Posterior cingulate gyrus (tissue), 11 donors: ENCODE data around the gene CORO2B.
"Not testable (repeated sequence)": the region's sequence is repeated elsewhere in the genome, so short reads cannot be mapped to it uniquely, and the experiment has no call there.

Experiments used
- DNase-seq, 10 donors: peaks; one replicate each; pipeline versions ENCODE4 v3.0.0 to v3.0.0-alpha.2; 2020 to 2021; ENCODE audit warnings: mixed read lengths in 3 of 10
- intact Hi-C: fragments of 100-400 bp; cut with DNase I; formaldehyde crosslinking; loops from one replicate; pipeline ENCODE4 v1.15.1; 2023

The CORO2B gene

GRCh38 chr15:68602459-68603215, 23.8 kb downstream of the CORO2B start:
- DNase-seq: peak in 2 of 10 donors; percentile 12 to 33
- intact Hi-C loops: no loop called here

GRCh38 chr15:68603216-68603595, 24.4 kb downstream of the CORO2B start:
- intact Hi-C loops: no loop called here
- DNase-seq: peak in 1 of 10 donors; percentile 7

GRCh38 chr15:68603951-68604350, 25.2 kb downstream of the CORO2B start:
- peak in 1 of 10 donors; percentile 75 for DNase-seq
- intact Hi-C loops: no loop called here

DNA sequence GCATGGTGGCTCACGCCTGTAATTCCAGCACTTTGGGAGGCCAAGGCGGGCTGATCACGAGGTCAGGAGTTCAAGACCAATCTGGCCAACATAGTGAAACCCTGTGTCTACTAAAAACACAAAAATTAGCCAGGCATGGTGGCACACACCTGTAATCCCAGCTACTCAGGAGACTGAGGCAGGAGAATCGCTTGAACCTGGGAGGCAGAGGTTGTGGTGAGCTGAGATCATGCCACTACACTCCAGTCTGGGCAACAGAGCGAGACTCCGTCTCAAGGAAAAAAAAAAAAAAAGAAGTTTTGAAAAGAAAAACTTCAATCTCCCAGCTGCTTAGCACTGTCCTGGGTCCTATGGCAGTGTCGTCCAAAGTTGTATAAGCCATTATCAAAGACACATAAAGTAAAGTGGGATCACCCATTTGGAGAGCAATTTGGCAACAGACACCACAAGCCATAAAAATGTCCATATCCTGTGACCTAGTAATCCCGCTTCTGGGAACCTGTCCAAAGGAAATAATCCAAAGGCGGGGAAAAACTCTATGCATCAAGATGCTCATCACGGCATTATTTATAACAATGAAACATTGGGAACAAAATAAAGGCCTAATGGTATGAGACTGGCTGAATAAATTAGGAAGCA, 26.2 kb downstream of the CORO2B start:
- intact Hi-C loops, DNase-seq: not testable (repeated sequence)

DNA sequence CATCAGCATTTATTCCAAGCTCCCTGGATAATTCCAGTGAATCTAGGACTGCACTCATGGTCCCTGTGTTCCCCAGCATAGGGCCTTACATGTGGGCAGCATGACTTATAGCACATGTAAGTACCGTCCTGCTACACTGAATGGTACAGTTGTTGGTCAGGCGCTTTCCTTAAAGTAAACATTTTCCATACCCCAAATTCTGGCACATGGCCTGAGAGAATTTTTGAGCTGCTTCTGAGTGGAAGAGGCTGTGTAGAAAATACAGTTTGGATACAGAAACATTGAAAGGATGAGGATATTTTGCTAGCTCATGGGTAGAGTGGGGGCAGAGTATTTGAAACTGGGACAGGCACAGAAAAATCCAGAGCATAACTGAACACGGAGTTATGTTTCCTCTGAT, 27.6 kb downstream of the CORO2B start:
- DNase-seq: no peak
- intact Hi-C loops: no loop called here

- intact Hi-C loops: no loop called here
- peak in 5 of 10 donors; percentile 55 to 92 (median 60) for DNase-seq
Observed at GRCh38 chr15:68608206-68608843, 29.5 kb downstream of the CORO2B start.

DNA sequence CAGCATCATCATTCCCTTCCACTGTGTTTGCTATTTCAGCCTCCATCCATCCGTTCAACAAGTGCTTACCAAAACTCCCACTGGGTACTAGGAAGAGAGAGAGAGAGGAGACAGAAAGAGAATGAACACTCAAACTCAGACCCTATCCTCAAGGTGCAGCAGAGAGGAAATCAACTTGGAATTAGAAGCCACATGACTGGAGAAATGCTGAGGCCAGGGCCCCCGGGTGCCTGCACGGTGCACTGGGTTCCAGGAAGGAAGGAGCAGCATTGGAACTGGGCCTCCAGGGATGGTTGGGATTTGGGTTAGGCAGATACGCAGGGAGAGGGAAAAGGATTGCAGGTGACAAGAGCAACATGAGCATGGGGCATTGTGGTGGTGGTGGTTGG, 30.0 kb downstream of the CORO2B start:
- intact Hi-C loops: no loop called here
- DNase-seq: no peak

- DNase-seq: peak in 2 of 10 donors; percentile 34 to 80
- intact Hi-C loops: no loop called here
Observed at GRCh38 chr15:68609629-68610028, 30.8 kb downstream of the CORO2B start.

DNA sequence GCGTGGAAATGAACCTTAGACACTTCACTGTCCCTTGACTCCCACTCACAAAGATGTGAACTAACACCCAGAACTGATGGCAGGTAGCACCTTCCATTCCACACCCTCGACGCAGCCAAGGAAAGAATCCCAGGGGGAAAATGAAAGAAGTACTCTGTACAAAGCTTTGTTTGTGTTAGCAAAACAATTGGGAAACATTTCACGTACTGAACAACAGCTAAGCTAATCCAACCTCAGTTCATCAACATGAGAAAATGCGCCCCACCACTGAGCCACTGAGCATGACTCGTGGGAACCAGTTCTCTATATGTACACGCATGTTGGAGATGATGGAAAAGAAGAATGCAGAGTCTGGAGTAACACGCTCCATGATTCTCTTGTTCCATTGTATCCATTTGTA, 32.0 kb downstream of the CORO2B start:
- peak in 1 of 10 donors; percentile 62 for DNase-seq
- intact Hi-C loops: no loop called here

DNA sequence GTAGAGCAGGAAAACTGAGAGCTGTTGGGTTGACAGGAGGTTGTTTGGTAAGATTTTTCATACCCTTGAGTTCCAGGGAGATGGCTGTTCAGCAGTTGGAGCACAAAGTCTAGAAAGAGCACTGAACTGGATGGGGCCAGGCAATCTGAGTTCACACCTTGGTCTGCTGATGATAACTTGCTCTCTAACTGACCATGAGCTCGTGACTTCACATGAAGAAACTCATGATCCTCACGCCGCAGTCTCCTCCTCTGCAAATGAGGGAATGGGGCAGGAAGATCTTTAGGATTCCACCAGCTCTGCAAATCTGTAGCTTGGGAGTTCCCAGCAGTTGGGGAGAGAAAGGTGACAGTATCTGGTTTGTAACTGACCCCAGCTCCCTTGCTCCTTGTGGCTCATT, 33.7 kb downstream of the CORO2B start:
- peak in 1 of 10 donors; percentile 20 for DNase-seq
- intact Hi-C loops: no loop called here

DNA sequence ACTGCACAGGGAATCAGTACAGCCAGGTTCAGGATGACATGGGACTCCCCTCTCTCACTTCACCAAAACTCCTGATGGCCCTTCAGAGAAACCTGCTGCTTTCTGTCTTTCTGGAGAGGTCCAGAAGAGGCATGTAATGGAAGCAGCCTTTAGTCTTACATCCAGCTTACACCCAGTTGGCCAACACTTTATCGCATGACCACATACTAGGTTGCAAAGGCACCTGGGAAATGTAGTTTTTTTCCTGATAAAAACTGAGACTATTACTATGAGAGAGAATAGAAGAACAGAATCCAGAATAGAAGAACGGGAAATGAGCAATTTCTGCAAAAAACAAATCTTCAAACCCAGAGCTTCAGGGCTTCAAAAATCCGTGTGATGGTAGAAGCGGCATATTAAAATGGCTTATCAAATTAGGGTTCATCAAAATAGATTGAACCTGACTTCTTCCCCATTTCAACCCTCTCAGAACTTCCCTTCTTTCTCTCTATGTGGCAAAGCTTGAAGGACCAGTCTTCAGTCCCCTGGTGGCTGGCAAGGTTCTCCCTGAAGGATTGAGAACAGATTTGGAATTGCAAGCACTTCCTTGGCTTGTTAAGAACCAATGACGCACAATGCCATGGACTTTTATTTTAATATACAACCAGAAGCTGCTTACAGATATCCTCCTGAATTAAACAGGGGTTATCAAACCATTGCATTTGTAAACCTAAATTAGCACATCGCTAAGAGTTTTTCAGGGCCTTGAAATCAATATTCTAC, 34.4 kb downstream of the CORO2B start:
- peak in 1 of 10 donors; percentile 51 for DNase-seq
- intact Hi-C loops: no loop called here

DNA sequence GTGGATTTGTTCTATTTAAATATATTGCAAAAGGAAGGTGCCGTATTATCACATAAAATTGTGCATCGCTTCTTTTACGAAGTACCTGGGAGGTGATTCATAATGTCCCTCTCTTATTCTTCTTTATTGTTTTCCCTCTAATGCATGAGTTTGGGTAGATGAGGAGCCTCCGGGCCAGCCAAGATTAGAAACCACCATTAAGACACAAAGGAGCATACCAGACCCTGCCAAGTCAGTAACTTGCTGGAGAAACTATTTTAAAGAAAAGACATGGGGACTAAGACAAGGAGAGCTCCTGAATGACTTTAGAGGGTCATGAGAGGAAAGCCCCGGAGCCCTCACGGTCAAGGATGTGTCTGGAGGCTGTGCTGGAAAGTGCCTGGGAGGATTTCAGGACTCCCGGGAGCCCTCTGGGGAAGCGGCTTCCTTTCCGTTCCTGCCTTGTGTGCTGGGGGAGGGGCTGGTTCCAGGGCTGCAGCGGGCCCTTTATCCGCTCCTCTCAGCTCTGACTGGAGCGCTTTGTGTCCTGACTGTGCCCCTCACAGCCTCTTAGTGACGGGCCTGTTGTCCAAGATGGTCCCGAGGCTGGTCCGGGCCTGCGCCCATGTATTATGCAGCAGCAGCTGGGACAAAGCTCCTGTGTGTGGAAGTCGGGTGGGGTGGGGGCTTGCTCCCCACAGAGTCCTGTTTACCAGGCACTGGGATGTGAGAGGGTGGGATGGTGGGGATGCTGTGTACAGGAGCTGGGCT, 35.7 kb downstream of the CORO2B start:
- intact Hi-C loops: no loop called here
- peak; percentile 89 to 99 (median 95) for DNase-seq

DNA sequence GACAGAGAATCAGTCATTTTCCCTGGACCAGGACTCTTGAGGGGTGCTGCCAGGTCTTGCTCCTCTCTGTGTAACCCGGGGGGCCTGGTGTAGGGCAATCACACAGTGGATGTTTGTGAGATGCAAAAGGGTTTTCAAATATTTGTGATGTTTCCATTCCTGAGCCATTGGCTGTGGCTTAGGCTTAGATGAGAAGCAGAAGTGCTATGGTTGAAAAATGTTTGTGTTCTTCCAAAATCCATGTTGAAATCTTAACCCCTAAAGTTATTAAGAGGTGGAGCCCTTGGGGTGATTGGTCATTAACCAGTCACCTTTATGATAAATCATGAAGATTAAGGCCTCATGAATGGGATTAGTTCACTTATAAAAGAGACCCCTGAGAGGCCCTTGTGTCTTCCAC, 36.5 kb downstream of the CORO2B start:
- intact Hi-C loops: no loop called here
- DNase-seq: no peak

GRCh38 chr15:68615811-68616210, 37.0 kb downstream of the CORO2B start:
- peak in 1 of 10 donors; percentile 83 for DNase-seq
- intact Hi-C loops: no loop called here

DNA sequence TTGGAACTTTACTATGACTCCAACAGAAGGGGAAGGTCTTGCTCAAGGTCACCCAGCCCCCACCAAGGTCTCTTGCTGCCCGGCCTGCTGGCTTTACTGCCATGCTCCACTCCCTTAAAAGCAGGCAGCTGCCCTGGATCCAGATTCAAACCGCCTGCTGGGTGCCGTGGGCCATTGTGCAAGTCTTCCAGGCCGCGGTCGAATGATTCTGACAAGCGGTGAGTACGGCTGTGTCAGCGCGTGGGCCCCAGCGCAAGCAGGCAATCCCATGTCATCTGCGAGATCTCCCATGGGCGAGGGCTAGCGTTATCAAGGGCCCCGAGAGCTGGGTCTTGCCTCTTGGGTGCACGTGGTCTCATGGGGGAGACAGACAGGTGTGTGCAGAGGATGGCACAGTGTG, 37.6 kb downstream of the CORO2B start:
- peak in 5 of 10 donors; percentile 45 to 92 (median 54) for DNase-seq
- intact Hi-C loops: no loop called here

- intact Hi-C loops: no loop called here
- DNase-seq: peak in 1 of 10 donors; percentile 70
Observed at GRCh38 chr15:68617001-68617400, 38.2 kb downstream of the CORO2B start.

DNA sequence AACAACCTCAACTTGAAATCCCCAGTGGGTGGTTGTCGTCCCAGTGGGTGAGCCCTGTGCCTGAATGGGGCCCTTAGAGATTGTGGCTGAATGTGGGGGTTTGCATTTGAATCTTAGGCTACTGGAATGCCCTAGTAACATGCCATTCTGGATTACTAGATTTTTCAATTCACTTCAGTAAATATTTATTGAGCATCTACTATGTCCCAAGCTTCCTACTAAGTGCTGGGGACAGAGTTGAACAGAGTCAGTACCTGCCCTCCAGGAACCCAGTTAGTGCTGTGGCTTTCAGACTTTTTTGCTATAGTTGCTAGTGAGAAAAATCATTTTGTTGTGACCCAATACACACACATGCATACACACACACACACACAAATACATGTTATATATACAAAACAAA, 39.0 kb downstream of the CORO2B start:
- peak in 1 of 10 donors; percentile 12 for DNase-seq
- intact Hi-C loops: no loop called here

GRCh38 chr15:68618394-68618793, 39.6 kb downstream of the CORO2B start:
- peak in 4 of 10 donors; percentile 54 to 85 (median 66) for DNase-seq
- intact Hi-C loops: no loop called here

DNA sequence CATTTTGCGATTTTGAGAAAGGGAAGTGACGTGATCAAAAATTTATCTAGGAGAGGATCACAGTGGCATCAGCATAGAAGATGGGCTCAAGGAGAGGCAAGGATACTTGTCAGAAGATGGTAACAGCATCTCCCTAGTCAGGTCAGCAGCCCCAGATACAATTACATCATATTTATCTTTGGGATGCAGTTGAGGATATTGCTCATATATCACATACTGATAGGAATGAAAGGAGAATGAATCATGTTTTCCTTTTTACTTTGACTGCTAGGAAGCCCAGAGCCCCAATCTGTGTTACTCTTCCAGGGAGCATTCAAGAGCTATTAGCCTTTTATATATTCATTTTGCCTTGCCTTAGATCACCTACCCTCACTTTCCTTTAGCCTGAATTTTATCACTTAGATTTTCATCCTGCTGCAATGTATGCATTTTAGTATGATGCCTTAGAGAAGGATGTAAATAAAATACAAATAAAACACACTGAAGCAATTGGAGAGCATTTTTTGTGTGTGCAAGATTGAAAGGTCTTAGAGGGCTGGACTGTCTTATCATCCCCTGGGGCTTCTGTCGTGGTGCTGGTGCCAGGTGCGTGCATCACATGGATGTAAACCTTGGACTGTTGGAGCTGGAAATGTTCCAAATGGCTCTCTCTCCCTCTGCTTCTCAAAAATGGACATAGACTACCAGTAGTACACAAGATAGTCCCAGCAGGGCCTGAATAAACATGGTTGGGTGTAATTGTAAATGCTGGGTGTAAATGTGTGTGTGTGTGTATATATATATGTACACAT, 40.3 kb downstream of the CORO2B start:
- intact Hi-C loops: no loop called here
- peak in 2 of 10 donors; percentile 7 to 22 for DNase-seq
